NCI-H2171 (cell line): Measurements from ENCODE around the gene RLF.

Experiments
- DNase-seq: peaks from one replicate; lab custom pipeline; 2025; lab: John Stamatoyannopoulos, UW

Gene RLF

GRCh38 chr1:40274331-40274730 lies 113.1 kb downstream of the RLF start:
- no peak for DNase-seq

DNA sequence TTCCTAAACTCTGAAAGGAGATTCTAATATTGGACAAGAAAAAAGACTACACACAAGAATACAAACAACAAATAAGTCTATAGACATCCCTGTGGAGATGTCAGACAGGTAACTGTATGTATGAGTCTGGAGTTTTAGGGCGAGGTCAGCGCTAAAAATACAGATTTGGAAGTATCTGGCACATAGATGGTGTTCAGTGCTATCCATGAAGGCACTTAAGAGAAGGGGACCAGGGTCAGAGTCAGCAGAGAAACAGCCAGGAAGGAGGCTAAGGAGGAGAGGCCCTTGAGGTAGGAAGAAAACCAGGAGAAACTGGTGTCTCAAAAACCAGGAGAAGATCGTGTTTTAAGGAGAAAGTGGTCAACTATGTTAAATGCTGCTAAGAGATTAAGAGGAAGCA lies 114.9 kb downstream of the RLF start:
- DNase-seq = no peak

GRCh38 chr1:40281853-40282252 lies 120.7 kb downstream of the RLF start:
- DNase-seq = no peak
